Large intestine (tissue), 3 donors: ENCODE results near the gene ACOT8. TPM values are rescaled to one million over a fixed set of nuclear protein-coding genes. Genes with fewer than 3 reads are reported as not detected.

Source experiments
- DNase-seq, 2 donors: peaks; one replicate each; pipeline versions ENCODE4 v3.0.0 to v3.0.0-alpha.2; 2013
- H3K27ac ChIP-seq: one replicate; pipeline ENCODE4 v1.5.1; 2013; ENCODE audit warnings: low read length
- H3K27me3 ChIP-seq: 2 replicates; pipeline ENCODE4 v1.6.1; 2013; ENCODE audit warnings: low read length; ENCODE audit not compliant: control insufficient read depth, insufficient read depth
- H3K36me3 ChIP-seq: 2 replicates; pipeline ENCODE4 v1.6.1; 2013; ENCODE audit warnings: low read length; ENCODE audit not compliant: control insufficient read depth, insufficient read depth
- H3K4me1 ChIP-seq: one replicate; pipeline ENCODE4 v1.6.1; 2013; ENCODE audit warnings: low read length; ENCODE audit not compliant: control insufficient read depth, insufficient read depth
- H3K4me3 ChIP-seq: one replicate; pipeline ENCODE4 v1.5.1; 2013; ENCODE audit warnings: low read length
- H3K9me3 ChIP-seq: one replicate; pipeline ENCODE4 v1.6.1; 2013; ENCODE audit warnings: mild to moderate bottlenecking, low read depth, low read length, moderate library complexity; ENCODE audit not compliant: control insufficient read depth
- WGBS: methylation state at CpG from one replicate; pipeline ENCODE4 v1.1.5; 2013; ENCODE audit warnings: low lambda C conversion rate; ENCODE audit not compliant: insufficient coverage; 5-methylcytosine and 5-hydroxymethylcytosine counted together
- polyA plus RNA-seq: library from polyadenylated mRNA; unstranded; fragments of 120-200 nt; gene quantifications from one replicate; pipeline ENCODE4 v1.2.1, GENCODE V29; 2013

The ACOT8 gene
- polyA plus RNA-seq, 1 donor: 26.5 TPM

GRCh38 chr20:45852326-45852725, 4.9 kb downstream of the ACOT8 start:
- Histone ChIP-seq H3K9me3 (no peaks in the 10 kb centered on the region), H3K4me1 (peaks cover 19% of the 10 kb centered on the region), H3K27ac (no peak overlapping the region), H3K36me3 (peaks cover 26% of the 10 kb centered on the region), H3K27me3 (no peaks in the 10 kb centered on the region), H3K4me3 (no peak overlapping the region)
- DNase-seq: no peak
- WGBS: 100% methylated on average over 1 of the region's 6 CpGs

DNA sequence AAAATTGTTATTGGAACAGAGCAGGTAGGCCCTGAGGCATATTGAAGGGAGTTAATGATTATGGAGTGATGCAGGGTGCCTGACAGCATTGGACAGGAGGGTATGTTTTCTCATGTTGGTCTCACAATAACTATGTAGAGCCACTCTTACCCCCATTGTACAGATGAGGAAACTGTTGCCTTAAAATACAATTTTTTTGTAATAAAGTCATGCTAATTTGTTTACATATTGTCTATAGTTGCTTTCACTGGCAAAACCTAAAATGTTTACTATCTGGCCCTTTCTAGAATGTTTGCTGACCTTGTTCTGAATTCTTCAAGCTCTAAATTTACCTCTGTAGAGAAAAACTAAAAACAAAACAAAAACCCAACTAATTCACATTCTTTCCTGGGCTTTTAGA, 5.7 kb downstream of the ACOT8 start:
- no peaks in the 10 kb centered on the region for H3K27me3 ChIP-seq
- DNase-seq: no peak
- peaks cover 34% of the 10 kb centered on the region for H3K36me3 ChIP-seq
- H3K4me1 ChIP-seq: peaks cover 19% of the 10 kb centered on the region
- no peaks in the 10 kb centered on the region for H3K9me3 ChIP-seq
- peak overlapping the region; percentile 53 for H3K27ac ChIP-seq
- no peak overlapping the region for H3K4me3 ChIP-seq

DNA sequence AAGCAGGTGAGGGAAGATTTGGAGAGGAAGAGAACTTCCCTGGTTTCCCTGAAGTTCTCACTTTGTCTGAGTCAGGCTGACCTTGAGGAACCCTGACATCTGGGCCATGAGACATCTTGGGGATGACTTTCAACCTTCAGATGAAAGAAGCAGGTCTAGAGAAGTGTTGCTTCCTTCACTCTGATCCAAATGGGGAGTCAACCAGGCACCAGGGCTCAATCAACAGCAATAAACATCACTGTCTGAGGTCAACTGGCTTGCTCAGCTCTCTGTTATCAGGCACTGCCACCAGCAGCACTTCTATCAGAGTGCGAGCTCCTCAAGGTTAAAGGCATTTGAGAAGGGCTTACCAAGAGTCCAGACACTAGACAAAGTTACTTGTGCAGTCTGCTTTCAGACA, 6.3 kb downstream of the ACOT8 start:
- peak; percentile 59 to 73 for DNase-seq
- H3K9me3 ChIP-seq: no peaks in the 10 kb centered on the region
- WGBS: no CpG with 5 or more reads among the region's 1 CpG
- no peak overlapping the region for H3K4me3 ChIP-seq
- H3K36me3 ChIP-seq: peaks cover 39% of the 10 kb centered on the region
- H3K27ac ChIP-seq: peak overlapping the region; percentile 53
- no peaks in the 10 kb centered on the region for H3K27me3 ChIP-seq
- H3K4me1 ChIP-seq: peaks cover 13% of the 10 kb centered on the region

- peak overlapping the region; percentile 19 for H3K27ac ChIP-seq
- H3K9me3 ChIP-seq: no peaks in the 10 kb centered on the region
- peaks cover 44% of the 10 kb centered on the region for H3K36me3 ChIP-seq
- whole genome bisulfite sequencing: no CpG with 5 or more reads among the region's 2 CpGs
- no peak overlapping the region for H3K4me3 ChIP-seq
- H3K27me3 ChIP-seq: no peaks in the 10 kb centered on the region
- H3K4me1 ChIP-seq: peaks cover 11% of the 10 kb centered on the region
- no peak for DNase-seq
Observed at GRCh38 chr20:45850238-45850637, 7.0 kb downstream of the ACOT8 start.

- Histone ChIP-seq H3K27me3 (no peaks in the 10 kb centered on the region), H3K9me3 (no peaks in the 10 kb centered on the region), H3K4me1 (peaks cover 8% of the 10 kb centered on the region), H3K27ac (no peak overlapping the region), H3K4me3 (no peak overlapping the region), H3K36me3 (peaks cover 48% of the 10 kb centered on the region)
- WGBS: 100% methylated on average over 1 of the region's 8 CpGs
- DNase-seq: no peak
Observed at GRCh38 chr20:45848969-45849582, 8.1 kb downstream of the ACOT8 start.

GRCh38 chr20:45848421-45848820, 8.8 kb downstream of the ACOT8 start:
- Histone ChIP-seq H3K4me1 (peaks cover 8% of the 10 kb centered on the region), H3K36me3 (peaks cover 49% of the 10 kb centered on the region)
- WGBS: no CpG with 5 or more reads among the region's 8 CpGs

GRCh38 chr20:45845452-45845851, 11.7 kb downstream of the ACOT8 start:
- DNase-seq: no peak
- Histone ChIP-seq H3K27ac (no peak overlapping the region), H3K9me3 (no peaks in the 10 kb centered on the region), H3K4me1 (no peaks in the 10 kb centered on the region), H3K27me3 (no peaks in the 10 kb centered on the region), H3K4me3 (no peak overlapping the region), H3K36me3 (peaks cover 75% of the 10 kb centered on the region)

More at GRCh38 chr20:45848421-45848820, 8.8 kb downstream of the ACOT8 start:
- H3K9me3 ChIP-seq: no peaks in the 10 kb centered on the region
- no peaks in the 10 kb centered on the region for H3K27me3 ChIP-seq
- H3K27ac ChIP-seq: no peak overlapping the region
- H3K4me3 ChIP-seq: no peak overlapping the region
- no peak for DNase-seq

- no peak overlapping the region for H3K27ac ChIP-seq
- H3K4me1 ChIP-seq: no peaks in the 10 kb centered on the region
- H3K36me3 ChIP-seq: peaks cover 78% of the 10 kb centered on the region
- H3K4me3 ChIP-seq: no peak overlapping the region
- DNase-seq: no peak
- H3K27me3 ChIP-seq: no peaks in the 10 kb centered on the region
- H3K9me3 ChIP-seq: no peaks in the 10 kb centered on the region
- no CpG with 5 or more reads among the region's 14 CpGs for WGBS
Observed at GRCh38 chr20:45843506-45843905, 13.7 kb downstream of the ACOT8 start.

DNA sequence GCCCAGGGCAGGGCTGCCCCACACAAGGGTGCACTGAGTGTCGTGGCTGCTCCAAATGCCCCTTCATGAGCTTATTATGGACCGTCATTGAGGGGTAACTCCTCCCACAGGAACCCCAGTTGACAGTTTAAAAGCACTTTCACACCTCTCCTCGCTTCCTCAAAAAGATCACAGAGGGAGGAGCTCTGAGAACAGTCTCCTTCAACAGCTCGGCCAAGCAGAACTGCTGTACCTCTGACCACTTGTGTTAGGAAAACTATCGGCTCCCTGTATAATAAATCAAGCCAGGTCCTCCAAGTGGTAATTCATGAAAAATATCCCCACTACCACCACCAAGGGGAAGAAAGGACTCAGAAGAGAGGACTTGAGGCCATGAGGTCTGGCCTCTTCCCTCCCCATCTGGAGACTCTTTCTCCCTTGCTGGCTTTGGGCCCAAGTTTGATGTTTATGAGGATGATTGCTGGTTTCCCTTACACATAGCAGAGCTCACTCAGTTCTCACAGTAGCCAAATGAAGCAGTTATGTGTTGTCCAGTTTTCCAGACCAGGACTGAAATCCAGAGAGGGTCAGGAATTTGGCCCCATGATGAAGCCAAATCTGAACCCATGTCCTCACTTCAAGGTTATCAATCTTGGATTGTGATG, 14.9 kb downstream of the ACOT8 start:
- H3K27ac ChIP-seq: no peak overlapping the region
- DNase-seq: no peak
- no peak overlapping the region for H3K4me3 ChIP-seq
- no CpG with 5 or more reads among the region's 5 CpGs for WGBS
- H3K9me3 ChIP-seq: no peaks in the 10 kb centered on the region
- no peaks in the 10 kb centered on the region for H3K4me1 ChIP-seq
- H3K27me3 ChIP-seq: no peaks in the 10 kb centered on the region
- peaks cover 69% of the 10 kb centered on the region for H3K36me3 ChIP-seq

- Histone ChIP-seq H3K4me1 (peaks cover 2% of the 10 kb centered on the region), H3K36me3 (peaks cover 62% of the 10 kb centered on the region)
- WGBS: no CpG with 5 or more reads among the region's 10 CpGs
Observed at GRCh38 chr20:45841407-45842129, 15.6 kb downstream of the ACOT8 start.

More at GRCh38 chr20:45841407-45842129, 15.6 kb downstream of the ACOT8 start:
- no peak overlapping the region for H3K27ac ChIP-seq
- H3K4me3 ChIP-seq: no peak overlapping the region
- no peaks in the 10 kb centered on the region for H3K9me3 ChIP-seq
- H3K27me3 ChIP-seq: no peaks in the 10 kb centered on the region
- DNase-seq: no peak
